HepG2 (cell line): ENCODE results near the gene ITM2B.

Experiments used
- ATF2 ChIP-seq: sonication (generic); formaldehyde crosslinking; IDR thresholded peaks from 2 replicates; pipeline ENCODE4 v1.4.0; 2020; ENCODE audit warnings: missing genetic modification reagents
- ATF4 ChIP-seq, 2 experiments: fragments of 450-650 bp in 1 of 2; sonication (generic) in 1 of 2; formaldehyde crosslinking; IDR thresholded peaks; 2 replicates each; pipeline versions ENCODE4 v1.5.0 to v1.8.0; 2020 to 2022; ENCODE audit warnings: mild to moderate bottlenecking in 1 of 2, missing genetic modification reagents in 1 of 2
- CTCF ChIP-seq: sonication (generic); formaldehyde crosslinking; IDR thresholded peaks from 2 replicates; pipeline ENCODE4 v1.5.0; 2020; ENCODE audit warnings: mild to moderate bottlenecking, missing genetic modification reagents, moderate library complexity
- FOXM1 ChIP-seq: sonication (generic); formaldehyde crosslinking; IDR thresholded peaks from 2 replicates; pipeline ENCODE4 v1.5.0; 2020; ENCODE audit warnings: missing genetic modification reagents
- GATAD2A ChIP-seq: IDR thresholded peaks from 2 replicates; pipeline ENCODE4 v1.6.1; 2016
- JUN ChIP-seq: sonication (generic); formaldehyde crosslinking; IDR thresholded peaks from 2 replicates; pipeline ENCODE4 v1.4.0; 2020; ENCODE audit warnings: mild to moderate bottlenecking, missing genetic modification reagents
- NR2F6 ChIP-seq, 2 experiments: IDR thresholded peaks; 2 replicates each; pipeline ENCODE4 v1.6.1; 2016; ENCODE audit warnings: antibody characterized with exemption in 1 of 2, mild to moderate bottlenecking in 1 of 2
- TARDBP ChIP-seq: sonication (generic); formaldehyde crosslinking; IDR thresholded peaks from 2 replicates; pipeline ENCODE4 v1.8.0; 2022; ENCODE audit warnings: mild to moderate bottlenecking, missing genetic modification reagents
- TBL1XR1 ChIP-seq: fragments of 150-350 bp; IDR thresholded peaks from 2 replicates; pipeline ENCODE4 v1.6.1; 2014; ENCODE audit warnings: borderline replicate concordance, low read length; ENCODE audit not compliant: partially characterized antibody
- ZNF138 ChIP-seq: sonication (generic); formaldehyde crosslinking; IDR thresholded peaks from 2 replicates; pipeline ENCODE4 v1.5.0; 2020; ENCODE audit warnings: mild to moderate bottlenecking, low read depth, missing genetic modification reagents
- ZNF160 ChIP-seq: sonication (generic); formaldehyde crosslinking; IDR thresholded peaks from 2 replicates; pipeline ENCODE4 v1.8.0; 2022; ENCODE audit warnings: mild to moderate bottlenecking, inconsistent platforms, missing genetic modification reagents
- ZNF432 ChIP-seq: sonication (generic); formaldehyde crosslinking; IDR thresholded peaks from 2 replicates; pipeline ENCODE4 v1.5.0; 2020; ENCODE audit warnings: missing genetic modification reagents, mild to moderate bottlenecking, borderline replicate concordance
- TF ChIP-seq, protein P1 (sequence below): sonication (generic); formaldehyde crosslinking; IDR thresholded peaks from 2 replicates; pipeline ENCODE4 v1.4.0; 2020; ENCODE audit warnings: missing genetic modification reagents
- TF ChIP-seq, protein P2 (sequence below): sonication (generic); formaldehyde crosslinking; IDR thresholded peaks from 2 replicates; pipeline ENCODE4 v1.5.0; 2020; ENCODE audit warnings: missing genetic modification reagents

DNA sequence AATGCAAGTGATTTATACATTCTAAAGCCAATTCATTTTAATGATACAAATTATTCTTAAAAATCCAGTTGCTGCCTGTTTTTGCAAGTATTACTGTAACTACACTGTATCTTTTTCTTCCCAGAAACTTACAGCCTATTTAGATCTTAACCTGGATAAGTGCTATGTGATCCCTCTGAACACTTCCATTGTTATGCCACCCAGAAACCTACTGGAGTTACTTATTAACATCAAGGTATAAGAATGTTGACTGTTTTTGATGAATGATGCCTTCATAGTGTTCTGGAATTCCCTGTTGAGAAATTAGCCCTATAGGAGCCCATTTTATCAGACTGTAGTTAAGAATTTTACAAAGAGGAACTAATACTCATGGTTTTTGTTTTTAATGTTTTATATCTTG lies 25.0 kb downstream of the ITM2B start:
- TF ChIP-seq CTCF, result no peak
- peak; percentile 83 for TF ChIP-seq GATAD2A (CRISPR knock-in tag)
- TF ChIP-seq, protein P1, sequence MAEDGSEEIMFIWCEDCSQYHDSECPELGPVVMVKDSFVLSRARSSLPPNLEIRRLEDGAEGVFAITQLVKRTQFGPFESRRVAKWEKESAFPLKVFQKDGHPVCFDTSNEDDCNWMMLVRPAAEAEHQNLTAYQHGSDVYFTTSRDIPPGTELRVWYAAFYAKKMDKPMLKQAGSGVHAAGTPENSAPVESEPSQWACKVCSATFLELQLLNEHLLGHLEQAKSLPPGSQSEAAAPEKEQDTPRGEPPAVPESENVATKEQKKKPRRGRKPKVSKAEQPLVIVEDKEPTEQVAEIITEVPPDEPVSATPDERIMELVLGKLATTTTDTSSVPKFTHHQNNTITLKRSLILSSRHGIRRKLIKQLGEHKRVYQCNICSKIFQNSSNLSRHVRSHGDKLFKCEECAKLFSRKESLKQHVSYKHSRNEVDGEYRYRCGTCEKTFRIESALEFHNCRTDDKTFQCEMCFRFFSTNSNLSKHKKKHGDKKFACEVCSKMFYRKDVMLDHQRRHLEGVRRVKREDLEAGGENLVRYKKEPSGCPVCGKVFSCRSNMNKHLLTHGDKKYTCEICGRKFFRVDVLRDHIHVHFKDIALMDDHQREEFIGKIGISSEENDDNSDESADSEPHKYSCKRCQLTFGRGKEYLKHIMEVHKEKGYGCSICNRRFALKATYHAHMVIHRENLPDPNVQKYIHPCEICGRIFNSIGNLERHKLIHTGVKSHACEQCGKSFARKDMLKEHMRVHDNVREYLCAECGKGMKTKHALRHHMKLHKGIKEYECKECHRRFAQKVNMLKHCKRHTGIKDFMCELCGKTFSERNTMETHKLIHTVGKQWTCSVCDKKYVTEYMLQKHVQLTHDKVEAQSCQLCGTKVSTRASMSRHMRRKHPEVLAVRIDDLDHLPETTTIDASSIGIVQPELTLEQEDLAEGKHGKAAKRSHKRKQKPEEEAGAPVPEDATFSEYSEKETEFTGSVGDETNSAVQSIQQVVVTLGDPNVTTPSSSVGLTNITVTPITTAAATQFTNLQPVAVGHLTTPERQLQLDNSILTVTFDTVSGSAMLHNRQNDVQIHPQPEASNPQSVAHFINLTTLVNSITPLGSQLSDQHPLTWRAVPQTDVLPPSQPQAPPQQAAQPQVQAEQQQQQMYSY (CRISPR knock-in tag), result no peak
- no peak for TF ChIP-seq FOXM1 (CRISPR knock-in tag)
- TF ChIP-seq ATF2 (CRISPR knock-in tag), result no peak
- TF ChIP-seq JUN, result no peak
- TF ChIP-seq, protein P2, sequence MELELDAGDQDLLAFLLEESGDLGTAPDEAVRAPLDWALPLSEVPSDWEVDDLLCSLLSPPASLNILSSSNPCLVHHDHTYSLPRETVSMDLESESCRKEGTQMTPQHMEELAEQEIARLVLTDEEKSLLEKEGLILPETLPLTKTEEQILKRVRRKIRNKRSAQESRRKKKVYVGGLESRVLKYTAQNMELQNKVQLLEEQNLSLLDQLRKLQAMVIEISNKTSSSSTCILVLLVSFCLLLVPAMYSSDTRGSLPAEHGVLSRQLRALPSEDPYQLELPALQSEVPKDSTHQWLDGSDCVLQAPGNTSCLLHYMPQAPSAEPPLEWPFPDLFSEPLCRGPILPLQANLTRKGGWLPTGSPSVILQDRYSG (CRISPR knock-in tag), result no peak
- no peak for TF ChIP-seq TBL1XR1
- TF ChIP-seq ZNF160 (CRISPR knock-in tag), result no peak
- TF ChIP-seq TARDBP (CRISPR knock-in tag), result no peak
- no peak for TF ChIP-seq ZNF432 (CRISPR knock-in tag)
- no peak for TF ChIP-seq ATF4 (CRISPR knock-in tag; IDR thresholded peaks at IDR 0.05)
- no peak for TF ChIP-seq ZNF138 (CRISPR knock-in tag)
- no peak for TF ChIP-seq NR2F6 (IDR thresholded peaks at IDR 0.05)
- 0 out of 2 replicates have a peak, but pooled peaks have one; percentile 7 for TF ChIP-seq NR2F6 (CRISPR knock-in tag; IDR thresholded peaks at IDR 0.05)
